Adrenal gland (tissue), 5 donors: ENCODE measurements around the gene SBK2.

Experiments used
- CTCF ChIP-seq, 6 experiments: fragments of 450-650 bp in 4 of 6; fragments of 200-600 bp in 2 of 6; sonication (generic) in 1 of 6; IDR thresholded peaks; 1 replicate in 5 of 6; 2 replicates in 1 of 6; pipeline versions ENCODE4 v1.5.1 to v1.8.0; 2016 to 2021; ENCODE audit warnings: antibody characterized with exemption in 6 of 6, mild to moderate bottlenecking in 2 of 6, moderate library complexity in 1 of 6
- POLR2A ChIP-seq, 2 donors: fragments of 450-650 bp; IDR thresholded peaks; one replicate each; pipeline ENCODE4 v1.6.1; 2017; ENCODE audit warnings: antibody characterized with exemption in 2 of 2, mild to moderate bottlenecking in 2 of 2, moderate library complexity in 1 of 2
- donor health status: DM: no; HTN: no; CAD: no.

- TF ChIP-seq CTCF (IDR thresholded peaks at IDR 0.05) (no peak), POLR2A (IDR thresholded peaks at IDR 0.05) (no peak)
Measured at GRCh38 chr19:55581145-55581822, 44.4 kb upstream of the SBK2 start.
